Frontal cortex (tissue), 4 donors: Measurements from ENCODE around the gene ATP8B4. TPM values are rescaled to one million over a fixed set of nuclear protein-coding genes. Genes with fewer than 3 reads are reported as not detected.

ENCODE experiments used
- DNase-seq, 2 donors: peaks; one replicate each; pipeline ENCODE4 v3.0.0; 2012; ENCODE audit warnings: low spot score in 2 of 2
- FAIRE-seq: peaks from 2 replicates; lab custom pipeline; 2012; peaks lifted over from hg19 to GRCh38; lab: Jason Lieb, UNC
- total RNA-seq: library from RNA; depleted of rRNA; stranded (reverse); fragments of >200 nt; gene quantifications from one replicate; pipeline ENCODE4 v1.2.3, GENCODE V29; 2014
- donor health status: control.
- donor health status: control.
- donor health status: control.

ATP8B4 gene
- total RNA-seq, 1 donor from 2014 or later = 6.9 TPM

- FAIRE-seq (no peak), DNase-seq (no peak)
Measured at GRCh38 chr15:50066666-50067065, 52.4 kb downstream of the ATP8B4 start.

GRCh38 chr15:50066202-50066601 lies 52.8 kb downstream of the ATP8B4 start:
- FAIRE-seq = no peak
- no peak for DNase-seq

- no peak for DNase-seq
- FAIRE-seq = no peak
Measured at GRCh38 chr15:50065279-50065678, 53.8 kb downstream of the ATP8B4 start.

DNA sequence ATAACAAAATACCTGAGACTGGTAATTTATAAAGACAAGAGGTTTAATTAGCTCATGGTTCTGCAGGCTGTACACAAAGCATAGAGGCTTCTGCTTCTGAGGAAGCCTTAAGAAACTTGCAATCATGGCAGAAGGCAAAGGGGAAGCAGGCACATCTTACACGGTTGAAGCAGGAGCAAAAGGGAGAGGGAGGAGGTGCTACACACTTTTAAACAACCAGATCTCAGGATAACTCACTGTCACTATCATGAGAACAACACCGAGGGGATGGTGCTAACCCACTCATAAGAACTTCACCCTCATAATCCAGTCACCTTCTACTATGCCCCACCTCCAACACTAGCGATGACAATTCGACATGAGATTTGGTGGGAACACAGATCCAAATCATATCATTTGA lies 54.4 kb downstream of the ATP8B4 start:
- DNase-seq (no peak), FAIRE-seq (no peak)

DNA sequence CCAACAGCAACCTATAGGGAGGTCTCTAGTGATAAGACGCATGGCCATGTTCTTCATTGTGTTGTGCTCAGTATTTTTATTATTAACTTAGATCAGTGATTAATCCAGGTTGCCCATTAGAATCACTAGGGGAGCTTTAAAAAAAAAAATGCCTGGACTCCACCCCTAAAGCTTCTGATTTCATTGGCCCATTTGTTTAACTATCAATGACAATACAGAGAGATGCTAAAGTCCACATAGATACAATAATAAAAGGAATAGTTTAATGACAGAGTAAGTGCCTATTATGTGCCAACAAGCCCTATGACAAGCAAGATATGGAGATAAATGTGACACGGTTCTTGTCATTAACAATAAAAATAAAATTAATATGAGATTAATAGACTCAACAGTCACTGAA lies 55.8 kb downstream of the ATP8B4 start:
- DNase-seq = no peak
- no peak for FAIRE-seq

GRCh38 chr15:50061503-50061902 lies 57.5 kb downstream of the ATP8B4 start:
- no peak for DNase-seq
- FAIRE-seq = no peak

GRCh38 chr15:50059883-50060282 lies 59.1 kb downstream of the ATP8B4 start:
- no peak for DNase-seq

GRCh38 chr15:50059203-50059772 lies 59.7 kb downstream of the ATP8B4 start:
- DNase-seq (no peak), FAIRE-seq (no peak)

More at GRCh38 chr15:50059883-50060282, 59.1 kb downstream of the ATP8B4 start:
- no peak for FAIRE-seq

DNA sequence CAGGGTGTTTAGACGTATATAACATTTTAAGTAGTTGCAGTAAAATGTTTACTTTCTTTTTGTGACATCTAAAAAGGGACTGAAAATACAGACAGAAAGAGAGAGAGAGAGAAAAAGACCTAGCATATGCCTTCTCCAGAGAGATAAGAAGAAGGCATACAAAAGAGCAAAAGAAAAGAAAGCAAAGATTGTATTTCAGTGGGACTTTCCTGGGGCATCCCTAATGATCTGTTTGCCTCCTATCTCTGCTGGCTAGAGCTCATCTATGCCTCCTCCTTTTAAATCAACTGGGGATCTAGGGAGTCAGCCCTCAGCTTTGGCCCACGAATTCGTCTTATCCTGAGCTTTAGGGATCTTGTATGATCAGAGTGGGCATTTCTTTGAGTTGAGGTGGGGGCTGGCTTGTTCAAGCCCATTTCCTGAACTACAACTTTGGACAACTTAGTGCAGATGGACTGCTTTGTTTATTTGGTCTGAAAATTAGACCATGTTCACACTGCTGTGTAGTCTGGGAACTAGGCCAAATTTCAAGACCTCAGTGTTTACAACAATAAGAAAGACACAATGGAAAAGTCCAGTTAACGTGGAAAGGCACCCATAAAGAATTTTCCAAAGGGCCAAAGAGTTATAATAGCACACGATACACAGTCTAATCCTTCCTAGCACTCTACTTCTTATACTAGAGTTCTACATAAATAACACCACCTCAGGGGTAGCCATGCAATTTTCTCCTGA lies 61.0 kb downstream of the ATP8B4 start:
- FAIRE-seq (no peak), DNase-seq (no peak)

- no peak for DNase-seq
- FAIRE-seq = no peak
Measured at GRCh38 chr15:50057196-50057595, 61.8 kb downstream of the ATP8B4 start.

DNA sequence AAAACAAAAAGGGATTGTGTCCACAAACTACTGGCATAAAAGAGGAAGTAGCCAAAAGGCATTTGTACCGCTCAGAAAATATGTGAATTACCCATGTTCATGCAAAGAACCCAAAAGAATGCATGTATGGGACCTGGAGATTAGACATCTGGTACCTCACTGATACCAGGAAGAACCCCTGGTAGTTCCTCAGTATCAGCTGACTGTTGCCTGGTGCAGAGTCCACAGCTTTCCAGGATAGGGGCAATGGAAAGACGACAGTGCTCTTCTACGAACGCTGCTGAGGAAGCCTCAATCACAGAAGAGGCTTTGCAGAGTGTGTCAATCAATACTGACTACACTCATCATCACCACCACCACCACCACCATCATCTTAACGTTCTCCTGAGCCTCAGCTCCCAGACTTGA lies 63.3 kb downstream of the ATP8B4 start:
- no peak for FAIRE-seq
- DNase-seq = no peak

DNA sequence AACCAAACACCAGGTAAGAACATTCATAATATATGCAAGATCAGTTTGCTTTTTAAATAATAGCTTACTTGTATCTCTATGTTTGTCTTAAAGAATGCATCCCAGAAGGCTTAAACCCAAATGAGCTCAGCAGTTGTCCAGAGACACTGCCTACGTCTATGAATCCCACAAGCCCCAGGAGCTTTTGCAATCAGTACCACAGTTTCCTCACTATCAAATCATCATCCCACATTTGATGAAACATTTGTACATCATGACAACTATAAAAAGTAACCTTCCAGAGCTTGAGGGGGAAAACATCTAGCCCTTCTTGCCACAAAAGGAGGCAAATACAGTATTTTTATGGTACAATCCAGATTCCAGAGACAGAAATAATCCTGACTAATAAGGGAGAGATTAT lies 63.7 kb downstream of the ATP8B4 start:
- FAIRE-seq (no peak), DNase-seq (no peak)

- DNase-seq (no peak), FAIRE-seq (no peak)
Measured at GRCh38 chr15:50053055-50053856, 65.8 kb downstream of the ATP8B4 start.

DNA sequence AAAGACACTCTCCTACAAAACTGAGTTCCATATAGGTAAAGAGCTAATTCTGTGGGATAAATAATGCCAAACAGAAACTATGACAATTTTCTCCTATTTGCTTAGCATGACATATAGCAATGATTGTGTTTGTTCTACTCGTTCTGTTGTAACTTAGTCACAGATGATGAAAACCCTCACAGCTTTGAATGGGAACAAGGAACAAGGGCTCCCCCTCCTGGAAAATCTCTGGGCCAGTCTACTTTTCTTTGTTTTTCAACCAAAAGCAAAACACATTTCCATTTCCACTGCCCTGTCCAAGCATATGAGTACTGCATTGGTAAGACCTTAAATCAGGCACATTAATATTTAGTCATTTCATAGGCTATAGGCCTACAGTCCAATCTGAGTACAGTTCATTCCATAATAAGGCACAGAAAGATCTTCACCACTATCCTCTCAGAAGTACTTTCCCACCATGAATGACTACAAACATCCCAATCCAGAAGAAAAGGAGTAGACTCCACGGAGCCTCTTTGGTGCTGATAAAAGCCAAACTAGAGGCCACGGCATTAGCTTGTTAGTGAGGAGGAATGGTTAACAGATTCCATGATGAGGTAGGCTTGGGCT lies 67.1 kb downstream of the ATP8B4 start:
- FAIRE-seq (peak; percentile 67), DNase-seq (peak; percentile 15 to 24)

DNA sequence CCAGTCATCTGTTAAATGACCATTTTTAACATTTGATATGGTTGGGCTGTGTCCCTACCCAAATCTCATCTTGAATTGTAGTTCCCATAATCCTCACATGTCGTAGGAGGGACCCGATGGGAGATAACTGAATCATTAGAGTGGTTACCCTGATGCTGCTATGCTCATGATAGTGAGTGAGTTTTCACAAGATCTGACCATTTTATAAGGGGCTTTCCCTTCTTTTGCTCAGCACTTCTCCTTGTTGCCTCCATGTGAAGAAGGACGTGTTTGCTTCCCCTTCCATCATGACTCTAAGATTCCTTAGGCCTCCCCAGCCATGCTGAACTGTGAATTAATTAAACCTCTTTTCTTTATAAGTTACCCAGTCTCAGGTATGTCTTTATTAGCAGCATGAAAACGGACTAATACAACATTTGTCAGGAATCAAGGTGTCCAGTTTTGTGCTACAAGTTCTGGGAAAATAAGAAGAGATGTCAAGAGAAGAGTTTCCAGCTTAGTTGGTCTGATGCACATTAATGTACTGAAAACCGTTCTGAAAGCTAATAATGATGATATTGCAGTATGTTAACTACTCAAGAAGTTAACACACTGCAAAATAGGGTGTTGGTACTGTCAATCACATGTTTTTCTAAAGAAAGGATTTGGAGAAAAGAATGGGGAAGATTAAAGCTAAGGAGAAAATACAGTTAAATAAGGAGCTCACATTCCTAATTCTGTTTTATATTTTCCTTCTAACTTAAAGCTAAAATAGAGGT lies 67.9 kb downstream of the ATP8B4 start:
- FAIRE-seq = no peak
- DNase-seq = no peak

GRCh38 chr15:50049871-50050270 lies 69.2 kb downstream of the ATP8B4 start:
- DNase-seq (no peak), FAIRE-seq (no peak)

DNA sequence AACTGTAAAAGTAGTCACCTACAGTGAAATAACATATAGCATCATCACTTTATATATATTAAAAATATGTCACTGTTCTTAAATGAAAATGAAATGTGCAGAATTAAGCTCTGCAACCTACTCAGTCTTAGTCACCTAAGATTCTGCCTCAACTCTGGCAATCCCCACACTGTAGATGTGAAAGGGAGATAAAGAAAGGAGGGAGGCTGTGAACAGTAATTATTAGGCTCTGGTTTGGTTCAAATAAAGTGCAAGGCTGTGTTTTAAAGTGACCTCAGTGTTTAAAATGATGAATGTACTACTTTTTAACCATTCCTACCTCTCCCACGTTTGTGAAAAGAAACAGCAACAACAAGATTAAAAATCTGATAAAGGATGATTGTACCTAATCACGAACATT lies 72.2 kb downstream of the ATP8B4 start:
- FAIRE-seq (no peak), DNase-seq (no peak)

- FAIRE-seq (no peak), DNase-seq (no peak)
Measured at GRCh38 chr15:50046159-50046558, 72.9 kb downstream of the ATP8B4 start.

DNA sequence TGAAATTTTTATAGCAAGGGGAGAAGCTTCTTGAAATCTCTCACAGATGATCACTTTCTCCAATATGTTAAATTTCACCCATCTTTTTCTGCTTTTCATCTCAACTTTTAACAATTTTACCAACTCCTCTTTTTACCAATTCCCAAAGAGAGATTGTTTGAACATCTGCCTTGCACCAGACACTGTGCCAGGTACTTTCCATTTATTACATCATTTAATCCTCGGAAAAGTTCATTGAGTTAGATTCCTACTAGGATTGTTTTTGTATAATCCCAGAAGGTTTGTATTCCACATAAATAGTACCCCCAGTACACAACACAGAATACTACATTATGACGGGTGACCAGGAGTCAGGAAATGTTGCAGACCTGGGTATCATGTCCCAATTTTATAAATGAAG lies 74.1 kb downstream of the ATP8B4 start:
- DNase-seq = no peak

DNA sequence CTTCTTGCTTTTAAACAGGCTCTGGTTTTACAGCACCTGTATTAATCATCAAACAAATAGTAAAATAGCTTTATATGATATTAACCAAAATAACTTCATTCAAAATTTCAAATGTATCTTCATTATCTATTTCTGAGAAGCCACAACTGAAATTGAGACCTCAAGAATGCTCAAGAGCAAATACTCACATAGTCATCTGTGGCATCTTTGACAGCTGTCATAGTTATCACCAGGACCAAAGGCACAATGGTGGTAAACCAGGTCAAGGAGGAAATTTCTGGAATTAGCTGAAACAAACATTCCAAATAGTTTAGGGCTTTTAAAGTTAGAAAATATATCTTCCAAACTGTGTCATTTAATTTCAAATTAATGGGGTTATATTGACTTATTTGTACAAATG lies 74.6 kb downstream of the ATP8B4 start:
- no peak for DNase-seq
- FAIRE-seq = no peak

More for the DNA sequence above, 74.1 kb downstream of the ATP8B4 start:
- FAIRE-seq = no peak
